Stomach (tissue), 4 donors: ENCODE data around the gene PCDHGC5.

Experiments used
- CTCF ChIP-seq, 7 experiments: fragments of 450-650 bp in 4 of 7; fragments of 200-600 bp in 3 of 7; sonication (generic) in 3 of 7; IDR thresholded peaks; one replicate each; pipeline ENCODE4 v1.5.1; 2016 to 2019; ENCODE audit warnings: antibody characterized with exemption in 7 of 7, control low read depth in 2 of 7, mild to moderate bottlenecking in 1 of 7
- POLR2A ChIP-seq, 4 donors: fragments of 450-650 bp; IDR thresholded peaks; one replicate each; pipeline ENCODE4 v1.6.1; 2016; ENCODE audit warnings: antibody characterized with exemption in 4 of 4, control low read depth in 2 of 4, mild to moderate bottlenecking in 1 of 4, moderate library complexity in 1 of 4
- POLR2AphosphoS5 ChIP-seq, 3 donors: sonication (generic); formaldehyde crosslinking; IDR thresholded peaks; one replicate each; pipeline ENCODE4 v1.6.1; 2016; ENCODE audit warnings: antibody characterized with exemption in 3 of 3

DNA sequence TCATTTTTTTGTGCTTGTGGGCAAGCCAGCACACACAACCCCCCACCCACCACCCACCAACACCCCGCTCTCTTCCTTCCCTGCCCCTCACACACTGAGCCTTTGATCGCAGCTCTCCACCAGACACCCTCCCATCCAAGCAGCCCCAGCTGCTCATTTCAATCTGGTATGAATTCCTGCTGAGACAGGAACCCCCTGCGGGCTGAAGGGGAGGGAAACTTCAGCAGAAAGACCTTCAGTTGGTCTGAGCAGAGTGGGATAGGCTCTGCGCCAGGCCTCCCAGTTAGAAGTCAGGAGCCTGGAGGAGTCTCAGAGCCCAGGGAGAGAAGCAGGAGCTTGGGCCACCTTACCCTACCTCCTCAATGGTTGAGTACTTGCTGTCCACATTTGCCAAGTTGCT is 7.2 kb downstream of the PCDHGC5 start:
- TF ChIP-seq CTCF (IDR thresholded peaks at IDR 0.05) (no peak), POLR2A (IDR thresholded peaks at IDR 0.05) (no peak), POLR2AphosphoS5 (IDR thresholded peaks at IDR 0.05) (no peak)
